CD4-positive, alpha-beta memory T cell (primary cell): ENCODE results near the gene REV1. TPM values are rescaled to one million over a fixed set of nuclear protein-coding genes. Genes with fewer than 3 reads are reported as not detected.
A peak's percentile ranks its signal among the peaks of the same experiment; 100 is the strongest.

ENCODE experiments used
- CTCF ChIA-PET: fragments of 350-600 bp; sonication (Branson Sonifier 250); formaldehyde crosslinking; loops from one replicate; lab custom pipeline; 2021; ENCODE audit warnings: inconsistent platforms; ENCODE audit not compliant: partially characterized antibody; lab: Charles Lee
- POLR2A ChIA-PET: fragments of 350-600 bp; sonication (Branson Sonifier 250); formaldehyde crosslinking; loops from one replicate; lab custom pipeline; 2021; ENCODE audit not compliant: partially characterized antibody; lab: Charles Lee
- DNase-seq, 5 donors: peaks; one replicate each; pipeline versions ENCODE4 v3.0.0 to v3.0.0-alpha.2; 2020 to 2022; ENCODE audit warnings: mixed read lengths in 1 of 5
- H3K27ac ChIP-seq: one replicate; pipeline ENCODE4 v1.7.0; 2013; ENCODE audit warnings: low read depth, low read length
- H3K27me3 ChIP-seq: 2 replicates; pipeline ENCODE4 v1.7.0; 2013; ENCODE audit warnings: mild to moderate bottlenecking, low read length, moderate library complexity; ENCODE audit not compliant: insufficient read depth
- H3K36me3 ChIP-seq: 2 replicates; pipeline ENCODE4 v1.7.0; 2013; ENCODE audit warnings: mild to moderate bottlenecking, low read length, moderate library complexity; ENCODE audit not compliant: insufficient read depth
- H3K4me1 ChIP-seq: 2 replicates; pipeline ENCODE4 v1.7.0; 2013; ENCODE audit warnings: mild to moderate bottlenecking, low read length, moderate library complexity; ENCODE audit not compliant: insufficient read depth
- H3K4me3 ChIP-seq, 2 donors: one replicate each; pipeline ENCODE4 v1.7.0; 2013; ENCODE audit warnings: low read length in 2 of 2, mild to moderate bottlenecking in 1 of 2
- H3K9me3 ChIP-seq, 2 donors: one replicate each; pipeline ENCODE4 v1.7.0; 2013; ENCODE audit warnings: low read length in 2 of 2, control low read depth in 1 of 2; ENCODE audit not compliant: control insufficient read depth in 1 of 2
- H3K27ac Mint-ChIP-seq, 7 donors: one replicate each; pipeline ENCODE4 v1.8.0; 2020 to 2021; ENCODE audit warnings: mixed read lengths in 7 of 7, mild to moderate bottlenecking in 6 of 7, inconsistent platforms in 3 of 7, moderate library complexity in 3 of 7
- H3K27me3 Mint-ChIP-seq, 2 donors: one replicate each; pipeline ENCODE4 v1.8.0; 2020 to 2021; ENCODE audit warnings: mixed read lengths in 2 of 2
- H3K36me3 Mint-ChIP-seq, 2 donors: one replicate each; pipeline ENCODE4 v1.8.0; 2020 to 2021; ENCODE audit warnings: mixed read lengths in 2 of 2, inconsistent platforms in 1 of 2, mild to moderate bottlenecking in 1 of 2
- H3K4me1 Mint-ChIP-seq, 4 donors: one replicate each; pipeline ENCODE4 v1.8.0; 2020 to 2021; ENCODE audit warnings: mixed read lengths in 4 of 4, mild to moderate bottlenecking in 1 of 4
- H3K4me3 Mint-ChIP-seq, 8 donors: one replicate each; pipeline ENCODE4 v1.8.0; 2020 to 2021; ENCODE audit warnings: mixed read lengths in 8 of 8, mild to moderate bottlenecking in 7 of 8, moderate library complexity in 6 of 8, inconsistent platforms in 3 of 8
- H3K9me3 Mint-ChIP-seq, 8 donors: one replicate each; pipeline ENCODE4 v1.8.0; 2020 to 2021; ENCODE audit warnings: mixed read lengths in 8 of 8, mild to moderate bottlenecking in 5 of 8, inconsistent platforms in 3 of 8, moderate library complexity in 1 of 8
- intact Hi-C: fragments of 100-400 bp; cut with micrococcal nuclease; formaldehyde crosslinking; loops from one replicate; pipeline ENCODE4 v1.15.1; 2023
- polyA plus RNA-seq, 2 donors: library from polyadenylated mRNA; unstranded; fragments of 300-500 nt; fragmentation: Illumina TruSeq; gene quantifications; one replicate each; pipeline ENCODE4 v1.2.3, GENCODE V29; 2021
- total RNA-seq, 2 experiments: library from RNA; stranded (reverse); gene quantifications; one replicate each; pipeline ENCODE4 v1.2.3, GENCODE V29; 2021

The REV1 gene
- total and polyA plus RNA-seq, 4 experiments from 2014 or later = 17.0 to 62.0 (median 41.2) TPM

DNA sequence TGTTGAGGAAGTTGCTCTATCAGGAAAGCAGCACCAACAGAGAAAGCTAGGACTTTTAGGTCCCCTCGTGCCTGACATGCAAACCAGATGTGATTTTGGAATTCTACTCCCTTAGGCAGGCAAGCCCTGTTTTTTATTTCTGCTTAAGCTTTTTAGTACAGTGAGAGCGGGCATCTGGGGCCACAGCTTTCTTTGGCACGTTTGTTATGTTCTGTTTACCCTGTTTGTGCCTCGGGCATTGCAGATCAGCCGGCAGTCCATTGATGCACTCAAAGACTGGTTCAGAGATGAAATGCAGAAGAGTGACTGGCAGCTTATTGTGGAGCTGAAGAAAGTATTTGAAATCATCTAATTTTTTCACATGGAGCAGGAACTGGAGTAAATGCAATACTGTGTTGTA lies 90.8 kb downstream of the REV1 start:
- no peak overlapping the region for H3K4me3 Mint-ChIP-seq
- Histone ChIP-seq H3K36me3 (peaks cover 71% of the 10 kb centered on the region), H3K27ac (no peak overlapping the region), H3K27me3 (no peaks in the 10 kb centered on the region), H3K9me3 (no peaks in the 10 kb centered on the region), H3K4me1 (no peaks in the 10 kb centered on the region), H3K4me3 (no peak overlapping the region)
- H3K4me1 Mint-ChIP-seq = peaks cover 0 to 7% (median 5%) of the 10 kb centered on the region in 4 donors
- H3K36me3 Mint-ChIP-seq = peaks cover 61 to 91% of the 10 kb centered on the region in 2 donors
- CTCF ChIA-PET = interaction anchor here (1.3 kb wide), 1 partner anchor 91 kb away, joined by 3 read pairs; the partner anchor contains the start of gene REV1
- intact Hi-C loops = no loop called here
- no peaks in the 10 kb centered on the region for H3K9me3 Mint-ChIP-seq
- DNase-seq = no peak
- POLR2A ChIA-PET = no interaction called here
- no peaks in the 10 kb centered on the region for H3K27me3 Mint-ChIP-seq
- H3K27ac Mint-ChIP-seq = peak overlapping the region in 3 of 7 donors; percentile 24 to 62 (median 57)

DNA sequence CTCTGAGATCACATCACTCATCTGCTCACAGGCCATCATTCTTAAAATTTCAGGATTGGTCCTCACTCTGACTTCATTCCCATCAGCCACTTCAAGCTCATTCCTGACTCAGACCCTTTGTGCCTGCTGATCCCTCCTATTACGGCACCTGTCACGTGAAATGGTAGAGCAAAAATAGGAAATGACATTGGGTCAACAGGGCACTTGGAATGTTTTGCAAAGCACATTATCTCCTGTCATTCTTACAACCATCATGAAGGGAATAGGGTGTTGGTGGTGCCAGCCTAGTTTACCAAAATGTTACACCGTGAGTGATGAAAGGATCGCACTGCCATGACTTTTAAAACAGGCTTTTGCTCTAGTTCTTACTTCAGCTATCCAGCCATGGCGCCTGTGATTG lies 91.5 kb downstream of the REV1 start:
- Histone ChIP-seq H3K4me1 (no peaks in the 10 kb centered on the region), H3K4me3 (no peak overlapping the region), H3K27me3 (no peaks in the 10 kb centered on the region), H3K36me3 (peaks cover 71% of the 10 kb centered on the region), H3K27ac (no peak overlapping the region), H3K9me3 (no peaks in the 10 kb centered on the region)
- intact Hi-C loops = no loop called here
- H3K9me3 Mint-ChIP-seq = no peaks in the 10 kb centered on the region
- ChIA-PET POLR2A (no interaction called here), CTCF (no interaction called here)
- no peaks in the 10 kb centered on the region for H3K27me3 Mint-ChIP-seq
- H3K36me3 Mint-ChIP-seq = peaks cover 61 to 90% of the 10 kb centered on the region in 2 donors
- DNase-seq = no peak
- H3K4me3 Mint-ChIP-seq = no peak overlapping the region
- H3K27ac Mint-ChIP-seq = peak overlapping the region in 4 of 7 donors; percentile 14 to 61 (median 58)
- H3K4me1 Mint-ChIP-seq = peaks cover 0 to 4% (median 0%) of the 10 kb centered on the region in 4 donors

DNA sequence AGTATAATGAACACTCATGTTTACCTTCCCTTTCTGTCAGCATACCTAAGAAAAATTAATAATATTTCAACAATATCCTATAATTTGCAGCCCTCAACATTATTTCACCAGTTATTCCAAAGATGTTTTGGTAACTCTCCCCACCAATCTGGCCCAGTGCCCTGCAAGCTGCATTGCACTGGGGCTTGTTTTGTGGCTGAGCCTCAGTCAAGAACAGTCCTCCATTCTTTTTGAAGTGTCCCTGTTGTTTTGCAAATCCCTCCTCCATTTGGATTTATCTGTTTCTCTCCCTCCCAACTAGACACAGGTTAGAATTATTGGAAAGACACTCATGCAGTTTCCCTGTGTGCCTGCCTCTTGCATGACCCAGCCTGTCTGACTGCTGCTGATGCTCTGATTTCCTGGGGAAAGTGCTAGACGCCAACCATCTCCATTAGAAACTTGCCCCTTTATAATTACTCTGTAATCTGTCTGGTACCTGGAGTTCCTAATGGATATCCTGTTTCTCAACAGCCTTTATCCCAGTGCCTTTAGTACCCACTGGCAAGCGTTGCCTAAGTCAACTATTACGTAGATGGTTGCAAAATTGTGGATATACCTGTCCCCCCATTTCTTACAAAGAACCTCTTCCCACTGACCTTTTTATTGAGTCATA lies 92.4 kb downstream of the REV1 start:
- intact Hi-C loops = no loop called here
- no peak overlapping the region for H3K4me3 ChIP-seq
- H3K36me3 Mint-ChIP-seq = peaks cover 55 to 87% of the 10 kb centered on the region in 2 donors
- no peak for DNase-seq
- ChIA-PET POLR2A (no interaction called here), CTCF (no interaction called here)
- no peaks in the 10 kb centered on the region for H3K9me3 Mint-ChIP-seq
- H3K27ac Mint-ChIP-seq = peak overlapping the region in 2 of 7 donors; percentile 55 to 70
- peaks cover 0 to 2% (median 0%) of the 10 kb centered on the region in 4 donors for H3K4me1 Mint-ChIP-seq
- no peaks in the 10 kb centered on the region for H3K27me3 Mint-ChIP-seq
- no peaks in the 10 kb centered on the region for H3K4me1 ChIP-seq
- H3K27ac ChIP-seq = no peak overlapping the region
- H3K4me3 Mint-ChIP-seq = no peak overlapping the region
- peaks cover 65% of the 10 kb centered on the region for H3K36me3 ChIP-seq
- no peaks in the 10 kb centered on the region for H3K27me3 ChIP-seq
- no peaks in the 10 kb centered on the region for H3K9me3 ChIP-seq

DNA sequence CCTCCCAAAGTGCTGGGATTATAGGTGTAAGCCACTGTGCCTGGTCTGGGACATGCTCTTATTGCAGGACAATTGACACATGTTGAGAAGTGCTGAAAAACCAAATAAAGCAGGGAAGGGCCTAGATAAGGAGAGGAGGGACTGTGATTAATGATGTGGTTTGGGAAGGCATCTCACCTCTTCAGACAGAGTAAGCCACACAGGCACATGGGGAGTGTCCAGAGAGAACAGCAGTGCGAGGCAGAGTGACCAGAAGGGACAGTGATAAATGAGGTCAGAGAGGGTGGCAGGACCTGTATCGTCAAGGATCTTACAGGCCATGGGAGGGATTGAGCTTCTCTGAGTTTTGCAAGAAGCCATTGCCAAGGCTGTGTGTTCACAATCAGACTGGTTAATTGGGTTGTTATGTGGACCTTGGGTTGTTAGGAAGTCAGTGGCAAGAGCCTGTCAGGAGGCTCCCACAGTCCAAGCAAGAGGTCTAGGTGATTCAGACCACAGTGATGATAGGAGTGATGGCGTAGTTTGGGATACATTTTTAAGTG lies 94.2 kb downstream of the REV1 start:
- no peaks in the 10 kb centered on the region for H3K4me1 ChIP-seq
- Mint-ChIP-seq H3K4me1 (peaks cover 0 to 2% (median 0%) of the 10 kb centered on the region in 4 donors), H3K4me3 (no peak overlapping the region)

DNA sequence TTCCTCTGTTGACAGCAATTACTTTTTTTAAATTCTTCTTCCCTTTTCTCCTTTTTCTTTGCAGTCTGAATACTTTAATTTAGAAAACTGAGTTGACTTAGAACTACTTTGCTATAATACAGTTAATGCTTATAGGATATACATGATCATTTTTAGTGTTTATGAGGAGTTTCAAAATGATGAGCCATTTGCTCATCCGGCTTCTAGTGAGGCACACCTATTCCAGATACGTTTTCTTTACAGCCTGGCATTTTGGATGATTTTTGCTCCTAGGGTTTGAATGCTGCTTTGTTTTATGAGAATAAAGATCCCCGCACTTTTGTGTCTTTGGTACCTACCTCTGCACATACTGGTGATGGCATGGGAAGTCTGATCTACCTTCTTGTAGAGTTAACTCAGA lies 99.9 kb downstream of the REV1 start:
- H3K27ac Mint-ChIP-seq = peak overlapping the region in 3 of 7 donors; percentile 51 to 59 (median 52)
- H3K27me3 Mint-ChIP-seq = no peaks in the 10 kb centered on the region
- no peaks in the 10 kb centered on the region for H3K27me3 ChIP-seq
- H3K9me3 ChIP-seq = no peaks in the 10 kb centered on the region
- ChIA-PET CTCF (no interaction called here), POLR2A (no interaction called here)
- DNase-seq = no peak
- H3K36me3 ChIP-seq = peaks cover 32% of the 10 kb centered on the region
- H3K4me1 Mint-ChIP-seq = peaks cover 0 to 9% (median 2%) of the 10 kb centered on the region in 4 donors
- intact Hi-C loops = no loop called here
- no peak overlapping the region for H3K4me3 ChIP-seq
- no peak overlapping the region for H3K4me3 Mint-ChIP-seq
- H3K4me1 ChIP-seq = no peaks in the 10 kb centered on the region
- H3K36me3 Mint-ChIP-seq = peaks cover 33 to 60% of the 10 kb centered on the region in 2 donors
- no peak overlapping the region for H3K27ac ChIP-seq
- H3K9me3 Mint-ChIP-seq = no peaks in the 10 kb centered on the region

More for the DNA sequence above, 94.2 kb downstream of the REV1 start:
- ChIA-PET POLR2A (no interaction called here), CTCF (no interaction called here)
- no peak for DNase-seq
- Mint-ChIP-seq H3K36me3 (peaks cover 56 to 85% of the 10 kb centered on the region in 2 donors), H3K27ac (peak overlapping the region; percentile 4 to 79 (median 43)), H3K27me3 (no peaks in the 10 kb centered on the region), H3K9me3 (no peaks in the 10 kb centered on the region)
- no peaks in the 10 kb centered on the region for H3K27me3 ChIP-seq
- peaks cover 69% of the 10 kb centered on the region for H3K36me3 ChIP-seq
- no peak overlapping the region for H3K27ac ChIP-seq
- intact Hi-C loops = no loop called here
- no peaks in the 10 kb centered on the region for H3K9me3 ChIP-seq
- no peak overlapping the region for H3K4me3 ChIP-seq

DNA sequence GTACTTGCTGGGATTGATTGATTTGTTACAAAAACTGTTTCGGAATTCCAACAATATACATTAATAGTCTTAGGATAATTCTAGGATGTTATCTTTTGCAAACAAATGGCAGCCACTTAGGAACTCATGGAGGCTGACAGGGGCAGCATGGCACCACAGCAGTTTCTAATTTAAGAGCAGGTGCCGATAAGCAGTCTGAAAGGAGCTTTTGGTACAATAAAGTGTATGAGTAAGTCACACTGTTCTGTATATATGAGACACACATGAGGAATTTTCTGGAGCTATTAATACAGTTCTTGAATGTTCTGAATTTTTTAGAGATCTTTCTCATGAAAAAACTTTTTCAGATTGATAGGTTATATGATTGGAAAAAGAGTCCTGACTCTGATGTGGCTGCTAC lies 100.4 kb downstream of the REV1 start:
- H3K4me3 Mint-ChIP-seq = no peak overlapping the region
- DNase-seq = no peak
- intact Hi-C loops = no loop called here
- no peaks in the 10 kb centered on the region for H3K9me3 Mint-ChIP-seq
- ChIA-PET CTCF (no interaction called here), POLR2A (no interaction called here)
- H3K4me1 ChIP-seq = no peaks in the 10 kb centered on the region
- H3K27me3 Mint-ChIP-seq = no peaks in the 10 kb centered on the region
- H3K9me3 ChIP-seq = no peaks in the 10 kb centered on the region
- peaks cover 0 to 9% (median 3%) of the 10 kb centered on the region in 4 donors for H3K4me1 Mint-ChIP-seq
- H3K4me3 ChIP-seq = no peak overlapping the region
- H3K27ac Mint-ChIP-seq = peak overlapping the region in 2 of 7 donors; percentile 68 to 69
- H3K27ac ChIP-seq = no peak overlapping the region
- no peaks in the 10 kb centered on the region for H3K27me3 ChIP-seq
- H3K36me3 ChIP-seq = peaks cover 26% of the 10 kb centered on the region
- H3K36me3 Mint-ChIP-seq = peaks cover 37 to 59% of the 10 kb centered on the region in 2 donors

DNA sequence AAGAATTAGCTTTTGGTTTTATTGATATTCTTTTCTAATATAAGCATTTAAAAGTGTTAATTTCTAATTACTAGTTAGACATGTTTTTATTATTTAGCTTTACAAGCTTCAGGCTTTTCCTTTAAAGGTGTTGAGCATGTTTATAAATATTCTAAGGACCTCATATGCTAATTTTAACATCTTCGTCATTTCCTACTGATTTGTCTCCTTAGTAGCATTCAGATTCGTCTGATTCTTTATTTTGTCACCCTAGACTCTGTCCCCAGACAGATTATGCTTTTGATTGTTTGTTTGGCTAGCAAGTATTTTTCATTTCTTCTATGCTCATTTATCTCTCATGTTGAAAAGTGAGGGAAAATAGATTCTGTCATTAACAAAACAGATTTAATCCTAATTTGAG lies 100.9 kb downstream of the REV1 start:
- ChIA-PET CTCF (no interaction called here), POLR2A (no interaction called here)
- Histone ChIP-seq H3K27me3 (no peaks in the 10 kb centered on the region), H3K9me3 (no peaks in the 10 kb centered on the region), H3K27ac (no peak overlapping the region), H3K36me3 (peaks cover 21% of the 10 kb centered on the region), H3K4me3 (no peak overlapping the region), H3K4me1 (no peaks in the 10 kb centered on the region)
- no peak for DNase-seq
- intact Hi-C loops = no loop called here
- H3K36me3 Mint-ChIP-seq = peaks cover 37 to 56% of the 10 kb centered on the region in 2 donors
- H3K27me3 Mint-ChIP-seq = no peaks in the 10 kb centered on the region
- H3K27ac Mint-ChIP-seq = peak overlapping the region in 3 of 7 donors; percentile 13 to 77 (median 68)
- H3K9me3 Mint-ChIP-seq = no peaks in the 10 kb centered on the region
- H3K4me1 Mint-ChIP-seq = peaks cover 0 to 9% (median 3%) of the 10 kb centered on the region in 4 donors
- H3K4me3 Mint-ChIP-seq = no peak overlapping the region
